ENCODE results near the gene DLGAP4.

Gene DLGAP4

DNA sequence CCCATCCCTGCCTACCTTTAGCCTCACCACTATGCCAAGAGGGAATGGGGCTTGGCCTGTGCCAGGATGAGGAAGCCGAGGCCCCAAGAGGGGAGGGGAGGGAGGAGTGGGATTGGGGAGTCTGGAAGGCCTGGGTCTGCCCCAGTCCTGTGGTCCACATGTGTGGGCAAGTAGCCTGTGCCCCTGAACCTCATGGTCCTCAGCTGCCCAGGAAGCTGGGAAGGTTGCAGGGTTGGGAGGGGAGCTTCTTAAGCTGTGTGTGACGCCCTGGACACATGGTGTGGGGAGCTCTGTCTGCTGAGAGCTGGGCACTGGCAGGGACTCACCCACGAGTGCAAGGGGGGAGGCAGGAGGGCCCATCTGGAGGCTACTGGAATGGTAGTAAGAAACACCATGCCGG, 31.7 kb downstream of the DLGAP4 start:
- TF ChIP-seq TAF1 (IDR thresholded peaks at IDR 0.05; ENCODE audit: borderline replicate concordance, low read depth, low read length) (no peak), POLR2AphosphoS5 (IDR thresholded peaks at IDR 0.05; ENCODE audit: low read depth, low read length) (no peak), POLR2A (IDR thresholded peaks at IDR 0.05; ENCODE audit: low read depth, low read length) (no peak)
- FAIRE-seq = no peak

DNA sequence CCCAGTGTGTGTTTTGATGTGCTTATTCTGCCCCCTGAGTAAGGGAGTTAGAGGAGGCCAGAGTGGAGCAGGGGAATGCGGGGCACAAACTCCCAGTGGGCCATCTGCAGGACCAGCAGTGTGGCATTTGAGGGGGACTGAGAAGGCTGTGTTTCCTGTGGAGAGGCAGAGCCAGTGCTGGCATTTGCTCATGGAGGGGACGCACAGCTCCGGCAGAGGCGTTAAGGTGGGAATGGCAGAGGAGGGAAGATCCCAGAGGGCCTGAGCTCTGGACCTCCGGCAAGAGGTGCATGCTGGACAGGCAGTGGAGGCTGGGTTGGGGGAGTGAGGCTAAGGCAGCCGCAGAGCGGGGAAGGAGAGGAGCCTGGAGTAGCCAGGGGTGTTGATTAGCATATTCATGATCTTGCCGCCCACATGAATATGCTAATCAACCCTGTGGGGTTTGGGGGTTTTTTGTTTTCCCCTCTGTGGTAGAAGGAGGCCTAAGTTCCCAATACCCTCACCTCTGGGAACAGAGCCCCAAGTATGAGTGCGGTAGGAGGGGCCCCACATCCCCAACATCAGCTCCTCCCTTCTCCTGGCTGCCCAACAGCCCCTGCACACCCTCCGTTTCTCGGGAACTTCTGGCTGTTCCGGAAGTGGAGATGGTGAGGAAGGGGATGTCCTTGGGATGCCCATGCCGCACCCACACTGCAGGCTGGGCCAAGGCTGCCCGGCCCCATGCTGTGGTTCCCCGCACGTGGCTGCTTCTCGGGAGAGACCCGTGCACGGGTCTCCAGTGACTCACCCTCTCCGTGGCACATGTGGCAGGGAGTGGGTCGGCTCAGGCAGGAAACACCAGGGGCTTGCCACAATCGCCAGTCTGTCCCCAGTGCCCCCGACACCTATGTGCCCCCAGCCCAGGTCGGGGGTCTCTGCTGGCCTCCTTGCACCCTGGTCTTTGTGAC, 33.8 kb downstream of the DLGAP4 start:
- DNase-seq (ENCODE audit: insufficient read length) (no peak), FAIRE-seq (no peak)
- TF ChIP-seq TAF1 (IDR thresholded peaks at IDR 0.05; ENCODE audit: borderline replicate concordance, low read depth, low read length) = no peak
- no peak for TF ChIP-seq POLR2A (IDR thresholded peaks at IDR 0.05; ENCODE audit: low read depth, low read length)
- no peak for TF ChIP-seq POLR2AphosphoS5 (IDR thresholded peaks at IDR 0.05; ENCODE audit: low read depth, low read length)

More for the DNA sequence above, 31.7 kb downstream of the DLGAP4 start:
- no peak for DNase-seq (ENCODE audit: insufficient read length)

DNA sequence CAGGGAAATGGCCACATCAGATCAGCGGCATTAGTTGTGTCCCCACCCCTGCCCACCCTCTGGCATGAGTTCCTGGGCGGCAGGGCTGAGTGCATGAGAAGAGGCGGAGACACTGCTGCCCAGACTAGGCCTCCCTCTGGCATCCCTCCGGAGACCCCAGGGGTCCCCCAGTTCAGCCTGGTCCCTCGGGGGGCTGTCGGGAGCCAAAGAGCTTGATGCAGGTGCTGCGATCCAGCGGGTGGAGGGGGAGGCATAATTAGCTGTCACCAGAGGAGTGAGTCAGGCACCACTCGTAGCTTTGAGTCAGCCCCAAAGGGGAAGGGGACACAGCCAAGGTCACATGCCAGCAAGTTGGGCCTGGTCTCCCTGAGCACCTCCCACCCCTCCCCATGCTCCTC, 34.5 kb downstream of the DLGAP4 start:
- FAIRE-seq = no peak
- TF ChIP-seq POLR2A (IDR thresholded peaks at IDR 0.05; ENCODE audit: low read depth, low read length) (no peak), POLR2AphosphoS5 (IDR thresholded peaks at IDR 0.05; ENCODE audit: low read depth, low read length) (no peak), TAF1 (IDR thresholded peaks at IDR 0.05; ENCODE audit: borderline replicate concordance, low read depth, low read length) (no peak)
- DNase-seq (ENCODE audit: insufficient read length) = no peak

DNA sequence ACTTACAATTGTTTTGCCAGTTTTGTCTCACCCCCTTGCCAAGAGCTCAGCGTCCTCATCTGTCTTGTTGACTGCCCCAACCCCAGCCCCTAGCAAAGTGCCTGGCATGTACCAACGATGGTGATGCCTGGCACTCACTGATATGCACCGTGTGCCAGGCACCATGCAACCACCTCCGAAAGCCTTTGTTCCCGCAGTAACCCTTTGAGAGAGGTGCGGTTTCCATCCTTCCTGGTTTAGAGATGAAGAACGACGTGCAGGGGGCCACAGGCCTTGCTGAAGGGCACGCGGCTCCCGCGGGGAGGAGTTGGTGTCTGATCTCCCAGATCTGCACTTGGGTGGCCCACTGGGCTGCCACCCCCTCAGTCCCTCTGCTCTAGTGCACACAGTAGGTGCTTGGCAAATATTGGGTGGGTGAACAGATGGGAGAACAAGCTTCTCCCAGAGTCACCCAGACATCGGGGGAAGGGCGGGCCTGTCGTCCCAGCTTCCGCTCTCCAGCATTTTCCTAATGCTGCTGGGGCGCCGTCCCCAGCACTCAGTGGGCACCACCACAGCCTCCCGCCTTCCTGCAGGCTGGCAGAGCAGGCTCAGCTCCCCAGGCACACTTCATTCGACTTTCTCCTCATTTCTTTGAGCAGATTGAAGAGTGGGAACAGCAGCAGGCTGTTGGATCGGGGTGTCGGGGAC, 35.3 kb downstream of the DLGAP4 start:
- FAIRE-seq (no peak), DNase-seq (ENCODE audit: insufficient read length) (no peak)
- no peak for TF ChIP-seq TAF1 (IDR thresholded peaks at IDR 0.05; ENCODE audit: borderline replicate concordance, low read depth, low read length)

DNA sequence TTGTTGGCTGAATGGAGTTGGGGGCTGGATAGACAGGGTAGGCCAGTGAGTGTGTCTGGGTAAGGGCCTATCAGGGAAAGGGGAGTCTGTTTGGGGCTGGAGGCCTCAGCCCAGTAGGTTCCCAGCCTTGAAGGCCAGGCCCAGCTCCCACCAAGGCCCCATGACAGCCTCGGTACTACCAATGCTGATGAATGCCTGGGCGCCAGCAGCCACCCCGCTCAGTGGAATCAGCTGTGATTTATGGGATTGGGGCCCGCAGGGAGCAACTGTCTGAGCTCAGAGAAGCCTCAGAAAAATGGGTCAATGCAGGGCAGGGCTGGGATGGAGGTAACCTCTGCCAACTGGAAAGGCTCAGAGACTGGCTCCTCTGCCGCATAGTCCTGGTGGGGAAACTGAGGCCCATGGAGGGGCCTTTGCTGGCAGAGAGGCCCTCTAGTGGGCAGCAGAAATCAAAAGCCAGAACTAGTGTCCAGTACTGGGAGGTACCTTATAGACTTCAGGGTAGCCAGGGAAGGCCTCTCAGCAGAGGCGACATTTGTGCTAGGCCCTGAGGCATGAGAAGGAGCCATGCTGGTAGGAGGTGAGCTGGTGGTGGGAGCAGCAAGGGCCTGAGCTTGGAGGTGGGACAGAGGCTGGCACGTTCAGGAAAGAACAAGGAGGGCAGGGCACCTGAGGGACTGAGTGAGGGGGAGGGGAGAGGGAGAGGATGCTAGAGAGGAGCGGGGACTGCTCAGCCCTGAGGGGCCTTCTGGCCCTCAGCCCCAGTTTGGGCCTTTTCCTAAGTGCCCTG, 36.4 kb downstream of the DLGAP4 start:
- TF ChIP-seq POLR2AphosphoS5 (IDR thresholded peaks at IDR 0.05; ENCODE audit: low read depth, low read length) (no peak), POLR2A (IDR thresholded peaks at IDR 0.05; ENCODE audit: low read depth, low read length) (no peak), TAF1 (IDR thresholded peaks at IDR 0.05; ENCODE audit: borderline replicate concordance, low read depth, low read length) (no peak)
- DNase-seq (ENCODE audit: insufficient read length) = no peak
- FAIRE-seq = no peak

DNA sequence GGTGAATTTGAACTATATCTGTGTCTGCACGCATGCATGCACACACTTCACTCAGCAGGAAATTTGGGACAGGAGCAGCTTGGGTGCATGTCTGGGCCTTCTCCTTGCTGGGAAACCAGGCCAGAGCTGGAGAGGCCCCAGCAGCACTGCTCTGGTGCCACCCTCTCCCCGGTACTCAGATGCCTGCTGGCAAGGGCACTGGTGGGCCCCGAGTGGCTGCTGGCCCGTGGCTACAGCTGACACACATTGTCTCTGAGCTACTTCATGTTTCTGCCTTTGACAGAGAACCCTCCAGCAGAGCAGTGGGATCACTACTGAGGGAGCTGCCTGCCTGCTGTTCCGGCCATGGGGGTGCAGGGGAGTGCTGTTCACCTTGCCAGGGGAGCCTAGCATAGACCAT, 37.5 kb downstream of the DLGAP4 start:
- no peak for TF ChIP-seq POLR2AphosphoS5 (IDR thresholded peaks at IDR 0.05; ENCODE audit: low read depth, low read length)
- no peak for TF ChIP-seq TAF1 (IDR thresholded peaks at IDR 0.05; ENCODE audit: borderline replicate concordance, low read depth, low read length)
- no peak for TF ChIP-seq POLR2A (IDR thresholded peaks at IDR 0.05; ENCODE audit: low read depth, low read length)
- FAIRE-seq (no peak), DNase-seq (ENCODE audit: insufficient read length) (no peak)

DNA sequence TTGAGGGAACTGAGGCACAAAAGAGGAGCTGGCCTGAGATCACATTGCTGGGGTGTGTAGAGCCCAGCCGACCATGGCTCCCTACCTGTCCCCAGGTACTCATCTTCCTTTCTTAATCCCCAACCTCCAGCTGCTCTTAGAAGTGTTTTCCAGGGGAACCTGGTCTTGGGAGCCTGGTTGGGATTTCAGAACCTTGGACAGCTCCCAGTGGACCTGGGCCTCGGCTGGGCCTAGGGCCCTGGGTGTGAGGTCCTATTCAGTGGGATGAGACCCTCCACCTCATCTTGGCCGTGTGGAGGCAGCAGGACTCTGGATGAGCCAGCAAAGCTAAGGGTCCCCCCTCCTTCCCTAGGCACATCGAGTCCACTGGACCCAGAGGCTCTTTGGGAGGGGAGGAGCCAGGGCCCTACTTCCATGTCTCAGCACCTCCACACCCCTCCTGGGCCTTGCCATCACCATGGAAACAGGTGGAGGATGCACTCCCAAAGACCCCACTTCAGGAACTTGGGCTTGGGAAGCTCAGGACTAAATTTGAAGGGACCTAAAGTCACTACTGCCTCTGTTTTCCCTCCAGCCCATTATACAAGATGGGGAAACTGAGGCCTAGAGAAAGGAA, 38.5 kb downstream of the DLGAP4 start:
- TF ChIP-seq TAF1 (IDR thresholded peaks at IDR 0.05; ENCODE audit: borderline replicate concordance, low read depth, low read length) (no peak), POLR2AphosphoS5 (IDR thresholded peaks at IDR 0.05; ENCODE audit: low read depth, low read length) (no peak), POLR2A (IDR thresholded peaks at IDR 0.05; ENCODE audit: low read depth, low read length) (no peak)
- DNase-seq (ENCODE audit: insufficient read length) = no peak
- no peak for FAIRE-seq

DNA sequence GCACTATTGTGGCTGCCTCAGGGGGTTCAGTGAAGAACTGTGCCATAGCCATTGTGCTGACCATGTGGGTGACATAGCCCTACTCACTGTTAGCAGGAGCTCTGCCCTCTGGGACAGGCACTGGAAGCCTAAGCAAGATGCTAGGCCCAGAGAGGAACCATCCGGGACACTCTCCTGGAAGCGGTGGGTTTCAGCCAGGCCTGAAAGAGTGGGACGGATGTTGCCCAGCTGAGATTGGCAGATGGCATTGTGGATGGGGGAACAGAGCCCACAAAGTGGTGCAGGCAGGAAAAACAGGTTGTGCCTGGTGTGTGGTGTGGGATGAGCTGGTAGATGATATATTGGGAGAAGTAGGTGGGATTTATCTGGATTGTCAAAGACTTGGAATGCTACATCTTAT, 40.1 kb downstream of the DLGAP4 start:
- no peak for FAIRE-seq
- TF ChIP-seq POLR2AphosphoS5 (IDR thresholded peaks at IDR 0.05; ENCODE audit: low read depth, low read length) (no peak), POLR2A (IDR thresholded peaks at IDR 0.05; ENCODE audit: low read depth, low read length) (no peak), TAF1 (IDR thresholded peaks at IDR 0.05; ENCODE audit: borderline replicate concordance, low read depth, low read length) (no peak)
- DNase-seq (ENCODE audit: insufficient read length) = no peak

DNA sequence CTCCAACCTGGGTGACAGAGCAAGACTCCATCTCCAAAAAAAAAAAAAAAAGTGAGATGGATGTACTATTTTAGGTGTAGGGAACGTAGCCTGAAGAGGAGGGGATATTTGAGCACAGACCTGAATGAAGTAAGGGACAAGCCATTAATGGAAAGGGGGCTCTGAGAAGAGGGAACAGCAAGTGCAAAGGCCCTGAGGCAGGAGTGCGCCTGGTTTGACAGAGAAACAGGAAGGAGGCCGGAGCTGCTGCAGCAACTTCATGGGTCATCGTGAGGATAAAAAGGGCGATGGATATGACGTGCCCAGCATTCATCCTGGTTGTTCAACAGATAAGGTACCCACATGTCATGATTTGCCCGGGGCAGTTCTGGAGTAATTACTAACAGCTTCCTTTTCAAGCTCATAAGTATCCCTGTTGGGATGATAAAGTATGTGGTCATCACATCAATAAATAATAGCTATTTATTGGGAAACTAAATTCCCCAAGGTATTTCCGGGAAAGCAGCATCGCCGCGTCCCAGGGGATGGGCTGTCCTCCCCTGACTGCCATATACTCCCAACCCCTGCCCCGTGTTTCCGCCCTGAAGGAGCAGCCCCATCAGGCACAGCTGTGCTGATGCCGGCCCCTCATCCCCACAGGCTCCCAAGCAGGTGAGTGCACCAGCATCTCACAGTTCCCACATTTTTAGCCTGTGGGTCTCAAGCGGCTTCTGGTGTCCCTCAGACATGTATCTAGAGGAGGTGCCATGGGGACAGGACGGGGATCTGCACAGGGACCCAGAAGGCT, 43.4 kb downstream of the DLGAP4 start:
- no peak for FAIRE-seq
- TF ChIP-seq POLR2AphosphoS5 (IDR thresholded peaks at IDR 0.05; ENCODE audit: low read depth, low read length) (no peak), POLR2A (IDR thresholded peaks at IDR 0.05; ENCODE audit: low read depth, low read length) (no peak), TAF1 (IDR thresholded peaks at IDR 0.05; ENCODE audit: borderline replicate concordance, low read depth, low read length) (no peak)
- DNase-seq (ENCODE audit: insufficient read length) = no peak

DNA sequence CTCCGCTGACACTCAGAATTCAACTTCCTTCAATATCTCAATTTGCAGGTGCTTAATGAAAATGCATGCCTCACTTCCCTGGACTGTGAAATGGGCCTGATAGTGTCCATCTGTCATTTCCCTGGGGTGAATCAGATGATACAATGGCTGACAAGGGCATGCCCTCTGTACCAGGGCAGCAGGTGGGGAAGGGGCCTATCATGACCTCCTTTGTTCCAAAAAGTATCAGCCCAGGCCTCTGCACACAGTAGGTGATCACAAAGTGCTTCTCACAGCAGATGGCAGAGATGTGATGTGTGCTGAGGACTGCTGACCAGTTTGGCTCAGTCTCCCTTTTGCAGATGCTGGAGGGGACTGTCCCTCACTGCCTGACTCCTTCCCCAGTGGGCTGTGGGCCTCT, 44.3 kb downstream of the DLGAP4 start:
- FAIRE-seq (no peak), DNase-seq (ENCODE audit: insufficient read length) (no peak)
- TF ChIP-seq POLR2A (IDR thresholded peaks at IDR 0.05; ENCODE audit: low read depth, low read length) = no peak
- no peak for TF ChIP-seq POLR2AphosphoS5 (IDR thresholded peaks at IDR 0.05; ENCODE audit: low read depth, low read length)
- no peak for TF ChIP-seq TAF1 (IDR thresholded peaks at IDR 0.05; ENCODE audit: borderline replicate concordance, low read depth, low read length)
